Liver (tissue), 3 donors: ENCODE data around the gene KRT86.

Source experiments
- ATF3 ChIP-seq: IDR thresholded peaks from 2 replicates; pipeline ENCODE4 v1.6.1; 2016; ENCODE audit warnings: antibody characterized with exemption
- CTCF ChIP-seq: fragments of 150-350 bp; IDR thresholded peaks from 2 replicates; pipeline ENCODE4 v1.5.1; 2017; ENCODE audit warnings: improper control_type of control experiment, low read depth, low read length; ENCODE audit not compliant: missing input control
- EGR1 ChIP-seq, 2 donors: IDR thresholded peaks; 2 replicates each; pipeline ENCODE4 v1.6.1; 2016 to 2018; ENCODE audit warnings: antibody characterized with exemption in 2 of 2, low read depth in 2 of 2
- FOXA1 ChIP-seq: IDR thresholded peaks from 2 replicates; pipeline ENCODE4 v1.6.1; 2016; ENCODE audit warnings: antibody characterized with exemption
- RXRA ChIP-seq, 2 donors: IDR thresholded peaks; 2 replicates each; pipeline ENCODE4 v1.6.1; 2017 to 2018; ENCODE audit warnings: antibody characterized with exemption in 2 of 2, mild to moderate bottlenecking in 1 of 2
- SP1 ChIP-seq: IDR thresholded peaks from 2 replicates; pipeline ENCODE4 v1.6.1; 2018; ENCODE audit warnings: antibody characterized with exemption, mild to moderate bottlenecking
- TAF1 ChIP-seq: conservative IDR thresholded peaks from 2 replicates; pipeline ENCODE4 v1.6.1; 2016; ENCODE audit warnings: antibody characterized with exemption, mild to moderate bottlenecking
- YY1 ChIP-seq: IDR thresholded peaks from 2 replicates; pipeline ENCODE4 v1.6.1; 2016; ENCODE audit warnings: antibody characterized with exemption, mild to moderate bottlenecking
- ZBTB33 ChIP-seq: IDR thresholded peaks from 2 replicates; pipeline ENCODE4 v1.6.1; 2016; ENCODE audit warnings: antibody characterized with exemption
- TF ChIP-seq, protein P1 (sequence below): IDR thresholded peaks from 2 replicates; pipeline ENCODE4 v1.6.1; 2016; ENCODE audit warnings: antibody characterized with exemption
- donor health status: healthy.
- donor health status: healthy.

GRCh38 chr12:52351196-52352059, 77.0 kb downstream of the KRT86 start:
- TF ChIP-seq TAF1, result no peak
- no peak for TF ChIP-seq FOXA1
- TF ChIP-seq CTCF, result no peak
- TF ChIP-seq ZBTB33, result no peak
- TF ChIP-seq, protein P1, sequence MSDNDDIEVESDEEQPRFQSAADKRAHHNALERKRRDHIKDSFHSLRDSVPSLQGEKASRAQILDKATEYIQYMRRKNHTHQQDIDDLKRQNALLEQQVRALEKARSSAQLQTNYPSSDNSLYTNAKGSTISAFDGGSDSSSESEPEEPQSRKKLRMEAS, result no peak
- no peak for TF ChIP-seq ATF3
- no peak for TF ChIP-seq EGR1 (IDR thresholded peaks at IDR 0.05; ENCODE audit: low read depth in 2 of 2)
- peak in 1 of 2 donors; percentile 48 for TF ChIP-seq RXRA (IDR thresholded peaks at IDR 0.05)
- TF ChIP-seq SP1, result no peak
- no peak for TF ChIP-seq YY1
